NCI-H2107 treated with DMSO at 0.1 percent for 48 hours (cell line): Measurements from ENCODE around the gene TAS2R4.
"Not testable (repeated sequence)": the region's sequence is repeated elsewhere in the genome, so short reads cannot be mapped to it uniquely, and the experiment has no call there.

ENCODE experiments used
- DNase-seq: peaks from one replicate; lab custom pipeline; 2025; ENCODE audit not compliant: unreplicated experiment; lab: John Stamatoyannopoulos, UW

Gene TAS2R4, protein sequence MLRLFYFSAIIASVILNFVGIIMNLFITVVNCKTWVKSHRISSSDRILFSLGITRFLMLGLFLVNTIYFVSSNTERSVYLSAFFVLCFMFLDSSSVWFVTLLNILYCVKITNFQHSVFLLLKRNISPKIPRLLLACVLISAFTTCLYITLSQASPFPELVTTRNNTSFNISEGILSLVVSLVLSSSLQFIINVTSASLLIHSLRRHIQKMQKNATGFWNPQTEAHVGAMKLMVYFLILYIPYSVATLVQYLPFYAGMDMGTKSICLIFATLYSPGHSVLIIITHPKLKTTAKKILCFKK

DNA sequence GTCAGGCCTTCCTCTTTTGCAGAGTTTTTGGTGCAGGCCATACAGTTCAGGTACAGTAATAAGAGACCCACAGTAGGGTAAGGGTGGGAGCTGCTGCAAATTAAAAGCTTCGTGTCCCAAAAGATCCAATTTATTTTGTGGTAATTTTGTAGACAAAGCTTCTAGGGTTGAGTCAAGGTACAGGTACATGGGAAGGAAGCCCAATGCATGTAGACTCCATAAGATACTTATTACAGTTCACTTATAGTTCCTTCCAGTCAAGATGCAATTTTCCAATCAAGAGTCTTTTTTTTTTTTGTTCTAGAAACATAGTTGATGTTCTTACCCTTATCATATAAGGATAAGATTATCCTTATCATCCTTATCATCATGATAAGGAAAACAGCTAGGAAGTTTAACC, at the start of gene TAS2R4:
TSS of gene TAS2R4 (plus strand) at position 301 of the 400 bp plus-strand sequence. CDS start 1,815 bp downstream, outside the sequence.
- no peak for DNase-seq

DNA sequence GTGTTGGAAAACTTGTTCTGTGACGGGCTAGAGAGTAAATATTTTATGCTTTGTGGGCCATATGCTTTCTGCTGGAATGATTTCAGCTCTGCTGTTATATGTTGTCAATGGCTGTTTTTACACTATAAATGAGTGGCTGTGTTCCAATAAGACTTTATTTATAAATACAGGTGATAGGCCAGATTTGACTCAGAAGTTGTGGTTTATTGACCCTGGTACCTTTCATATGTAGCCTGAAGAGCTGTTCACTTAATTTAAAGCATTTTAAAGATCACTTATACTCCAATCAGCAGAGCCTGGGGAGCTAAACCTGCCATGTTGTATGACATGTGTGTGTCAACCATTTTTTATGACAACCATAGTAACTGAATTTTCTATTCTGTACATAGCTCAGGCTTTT, 47.5 kb upstream of the TAS2R4 start:
- DNase-seq: no peak

DNA sequence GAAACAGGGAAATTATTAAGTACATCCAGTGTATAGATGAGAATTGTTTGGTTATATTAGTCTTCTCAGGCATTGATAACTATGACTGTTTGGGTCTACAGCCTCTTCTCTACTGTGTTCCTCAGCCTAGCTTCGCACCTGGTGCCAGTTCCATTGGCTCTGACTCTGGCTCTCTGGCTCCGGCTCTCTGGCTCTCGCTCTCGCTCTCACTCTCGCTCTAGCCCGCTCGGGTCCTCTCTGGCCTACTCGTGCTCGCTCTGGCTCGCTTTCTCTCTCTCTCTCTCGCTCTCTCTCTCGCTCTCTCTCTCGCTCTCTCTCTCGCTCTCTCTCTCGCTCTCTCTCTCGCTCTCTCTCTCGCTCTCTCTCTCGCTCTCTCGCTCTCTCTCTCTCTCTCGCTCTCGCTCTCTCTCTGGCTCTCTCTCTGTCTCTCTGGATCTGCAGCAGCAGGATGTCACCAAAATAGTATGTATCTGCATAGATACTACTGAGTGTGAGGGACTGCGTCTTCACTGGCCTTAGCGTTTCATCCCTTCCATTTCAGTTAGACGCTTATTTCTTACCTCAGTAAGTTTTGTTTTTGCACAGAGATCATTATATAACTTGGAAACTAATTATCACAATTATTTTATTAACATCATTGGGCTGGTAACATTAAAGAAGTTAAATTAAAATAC, 44.9 kb upstream of the TAS2R4 start:
- DNase-seq: no peak

DNA sequence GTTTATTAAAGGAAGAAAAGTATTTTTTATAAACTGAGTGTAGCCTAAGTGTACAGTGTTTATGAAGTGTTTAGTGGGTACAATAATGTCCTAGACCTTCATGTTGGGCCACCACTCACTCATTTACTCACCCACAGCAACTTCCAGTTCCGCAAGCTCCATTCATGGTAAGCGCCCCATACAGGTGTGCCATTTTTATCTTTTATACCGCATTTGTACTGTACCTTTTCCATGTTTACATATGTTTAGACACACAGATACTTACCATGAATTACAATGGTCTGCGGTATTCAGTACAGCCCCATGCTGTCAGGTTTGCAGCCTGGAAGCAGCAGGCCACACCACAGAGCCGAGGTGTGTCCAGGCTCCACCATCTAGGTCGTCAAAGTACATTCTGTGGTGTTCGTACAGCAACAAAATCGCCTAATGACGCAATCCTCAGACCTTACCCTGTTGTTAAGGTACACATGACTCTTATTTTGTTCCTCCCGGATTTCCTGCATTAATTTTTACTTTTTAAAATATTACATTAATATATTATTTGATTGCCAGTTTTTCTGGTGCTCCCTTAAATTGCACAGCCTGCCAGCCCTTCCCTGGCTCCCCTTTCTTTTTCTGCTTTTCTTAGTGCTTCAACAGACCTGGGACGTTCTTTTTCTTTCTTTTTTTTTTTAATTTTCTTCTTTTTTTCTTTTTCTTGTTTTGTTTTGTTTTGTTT, 39.2 kb upstream of the TAS2R4 start:
- peak; percentile 82 for DNase-seq

DNA sequence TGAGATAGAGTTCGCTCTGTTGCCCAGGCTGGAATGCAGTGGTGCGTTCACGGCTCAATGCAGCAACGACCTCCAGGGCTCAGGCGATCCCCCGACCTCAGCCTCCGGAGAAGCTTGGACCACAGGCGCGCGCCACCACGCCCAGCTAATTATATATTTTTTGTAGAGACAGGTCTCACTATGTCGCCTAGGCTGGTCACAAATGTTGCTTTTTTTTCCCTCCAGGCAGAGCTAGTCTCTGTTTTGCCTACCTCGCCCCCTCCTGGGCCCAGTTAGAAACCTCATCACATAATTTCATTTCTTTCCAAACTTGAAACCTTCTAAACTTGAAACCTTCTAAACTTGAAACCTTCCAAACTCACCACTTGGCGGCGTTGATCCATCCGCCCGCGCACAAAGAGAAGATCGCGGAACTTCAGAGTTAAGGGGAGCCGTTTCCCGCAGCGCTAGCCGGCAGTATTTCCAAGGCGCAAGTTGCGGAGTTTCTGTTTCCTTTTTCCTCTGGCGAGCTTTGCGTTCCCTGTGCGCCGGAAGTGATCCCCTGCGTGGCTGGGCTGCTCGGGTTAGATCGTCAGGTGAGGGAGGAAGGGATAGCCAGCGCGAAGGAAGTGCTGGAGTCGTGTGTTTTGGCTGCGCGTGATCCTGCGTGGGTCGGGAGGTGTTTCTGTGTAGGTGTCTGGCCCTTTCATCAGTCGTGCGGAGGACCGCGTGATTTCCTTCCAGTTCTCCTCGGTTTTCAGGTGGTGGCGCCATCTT, 38.5 kb upstream of the TAS2R4 start, which contains the start of gene SSBP1:
TSS of gene SSBP1 (plus strand) at position 523 of the 756 bp plus-strand sequence. CDS start 809 bp downstream, outside the sequence.
- DNase-seq: peak; percentile 98

DNA sequence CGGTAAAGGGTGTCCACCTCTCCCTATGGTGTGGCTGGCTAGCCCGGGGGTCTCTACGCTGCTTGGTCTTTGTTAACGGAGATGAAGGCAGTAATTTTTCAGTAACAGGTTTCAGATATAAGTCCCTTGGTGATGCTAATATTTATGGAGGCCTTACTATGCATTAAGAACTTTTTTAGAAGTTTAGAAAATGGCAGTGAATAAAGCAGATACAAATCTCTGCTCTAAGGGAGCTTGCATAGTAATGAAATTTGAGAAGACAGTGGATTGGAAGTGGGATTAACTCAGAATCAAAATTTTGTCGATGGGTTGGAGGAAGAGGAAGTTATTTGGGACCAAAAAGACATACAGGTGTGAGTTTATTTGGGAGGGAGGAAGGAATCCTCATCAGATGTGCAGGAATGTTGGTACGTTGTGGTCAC, 37.9 kb upstream of the TAS2R4 start:
- DNase-seq: no peak

DNA sequence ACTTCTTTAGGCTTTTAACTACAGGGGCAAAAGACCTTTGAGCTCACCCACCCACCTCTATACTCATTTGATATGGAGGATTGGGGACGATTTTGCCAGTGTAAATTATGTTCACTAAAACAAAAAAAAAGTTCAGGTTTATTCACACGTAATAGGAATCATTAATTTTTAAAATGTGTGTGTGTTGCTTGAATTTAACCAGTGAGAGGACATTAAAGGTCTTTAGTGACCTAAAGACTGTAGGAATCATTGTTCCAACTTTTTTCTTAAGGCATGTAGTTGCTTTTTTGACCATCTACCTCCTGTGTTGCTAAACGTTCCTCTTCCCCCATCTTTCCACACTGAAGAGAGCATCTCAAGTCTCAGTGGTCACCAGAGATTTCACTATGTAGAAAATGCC, 37.2 kb upstream of the TAS2R4 start:
- no peak for DNase-seq

DNA sequence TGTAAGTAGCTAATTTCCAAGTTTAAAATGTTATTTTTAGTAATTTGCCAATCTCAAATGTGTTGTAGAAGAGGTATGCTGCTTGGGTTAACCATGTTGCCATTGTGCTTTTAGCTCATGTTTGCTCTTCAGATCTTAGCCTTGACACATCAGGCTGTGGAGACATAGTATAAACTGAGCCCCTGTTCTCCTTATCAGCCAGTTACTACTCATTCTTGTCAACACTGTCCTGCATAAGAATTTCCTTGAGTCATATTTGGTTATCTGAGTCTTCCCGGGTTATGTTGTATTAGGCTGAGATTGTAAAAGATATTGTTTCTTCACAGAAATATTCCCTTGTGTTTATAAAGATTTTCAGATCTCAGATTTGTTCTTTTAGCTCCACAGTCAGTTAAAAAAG, 34.2 kb upstream of the TAS2R4 start:
- no peak for DNase-seq

DNA sequence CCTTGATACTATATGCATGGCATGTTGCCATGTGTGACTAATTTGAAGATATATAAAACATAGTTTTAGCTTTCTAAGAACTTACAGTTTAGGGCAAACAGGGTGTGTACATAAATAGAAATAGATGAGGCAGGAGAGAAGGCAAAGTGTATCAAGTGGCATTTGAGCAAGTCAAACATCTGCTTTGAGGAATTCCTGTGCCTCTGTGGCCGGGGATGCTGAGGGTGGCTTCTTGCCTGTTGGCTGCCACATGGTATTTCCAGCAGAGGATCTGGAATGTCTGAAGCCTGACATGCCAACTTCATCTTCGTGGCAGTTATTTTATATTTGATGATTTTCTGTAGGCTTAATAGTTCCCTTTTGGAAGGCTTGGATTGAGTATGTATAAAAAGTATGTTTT, 32.3 kb upstream of the TAS2R4 start:
- DNase-seq: no peak

DNA sequence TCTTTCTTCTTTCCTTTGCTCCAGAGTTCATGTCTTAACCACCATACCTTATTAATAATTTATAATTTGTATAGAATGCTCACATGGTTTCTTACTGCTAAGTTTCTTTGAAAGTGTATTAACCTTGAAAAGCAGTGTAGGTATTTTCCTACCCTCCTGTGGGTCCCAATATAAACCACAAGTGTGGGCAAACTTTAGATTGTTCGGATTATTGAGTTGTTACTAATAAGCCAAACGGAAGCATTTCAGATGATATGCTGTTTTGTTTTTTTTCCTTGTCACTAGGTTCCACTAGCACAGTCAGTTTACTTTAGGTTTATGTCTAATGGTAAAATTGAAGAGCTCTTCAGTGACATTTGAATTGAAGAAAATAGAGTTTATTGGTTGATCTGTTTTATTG, 28.1 kb upstream of the TAS2R4 start:
- no peak for DNase-seq

DNA sequence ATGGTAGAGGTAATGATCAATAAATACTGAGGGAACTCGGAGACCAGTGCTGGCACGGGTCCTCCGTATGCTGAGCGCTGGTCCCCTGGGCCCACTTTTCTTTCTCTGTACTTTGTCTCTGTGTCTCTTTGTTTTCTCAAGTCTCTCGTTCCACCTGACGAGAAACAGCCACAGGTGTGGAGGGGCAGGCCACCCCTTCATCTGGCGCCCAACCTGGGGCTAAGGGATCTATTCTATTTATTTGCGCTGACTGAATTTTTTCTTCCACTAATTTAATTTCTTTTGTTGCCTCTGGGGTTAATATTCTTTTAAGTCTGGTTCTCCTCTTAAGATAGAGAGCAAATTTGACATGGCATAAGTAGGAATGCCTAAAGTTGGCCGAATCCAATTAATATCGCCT, 24.6 kb upstream of the TAS2R4 start:
- not testable (repeated sequence) for DNase-seq

DNA sequence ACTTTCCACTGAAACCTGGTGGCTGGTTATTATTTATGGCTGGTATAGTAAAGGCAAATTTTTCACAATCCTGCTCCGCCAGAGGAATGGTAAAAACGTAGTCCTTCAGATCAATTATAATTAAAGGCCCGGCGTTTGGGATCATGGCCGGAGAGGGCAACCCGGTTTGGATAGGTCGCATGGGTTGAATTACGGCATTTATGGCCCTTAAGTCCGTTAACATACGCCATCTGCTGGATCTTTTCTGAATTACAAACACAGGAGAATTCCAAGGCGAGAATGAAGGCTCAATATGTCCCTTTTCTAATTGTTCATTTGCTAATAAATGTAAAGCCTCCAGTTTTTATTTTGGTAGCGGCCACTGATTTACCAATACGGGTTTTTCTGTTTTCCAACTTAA, 23.8 kb upstream of the TAS2R4 start:
- no peak for DNase-seq

DNA sequence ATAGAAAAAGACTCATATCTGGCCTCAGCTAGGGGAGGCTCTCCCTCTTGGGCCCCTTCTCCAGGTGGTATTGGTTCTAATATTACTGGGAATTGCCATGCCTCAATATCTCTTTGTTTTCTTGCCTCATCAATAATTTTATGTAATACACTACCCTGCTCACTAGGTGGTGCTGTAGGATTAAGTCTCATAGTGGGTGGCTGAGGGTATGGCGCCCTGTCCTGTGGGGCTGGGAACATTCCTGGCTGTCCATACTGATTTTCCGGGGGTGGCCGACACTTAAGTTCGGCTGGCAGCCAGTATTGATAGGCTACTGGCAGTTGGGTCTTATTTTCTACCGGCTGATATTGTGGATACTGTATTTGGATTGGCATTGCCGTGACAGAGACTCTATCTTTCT, 21.5 kb upstream of the TAS2R4 start:
- DNase-seq: no peak

DNA sequence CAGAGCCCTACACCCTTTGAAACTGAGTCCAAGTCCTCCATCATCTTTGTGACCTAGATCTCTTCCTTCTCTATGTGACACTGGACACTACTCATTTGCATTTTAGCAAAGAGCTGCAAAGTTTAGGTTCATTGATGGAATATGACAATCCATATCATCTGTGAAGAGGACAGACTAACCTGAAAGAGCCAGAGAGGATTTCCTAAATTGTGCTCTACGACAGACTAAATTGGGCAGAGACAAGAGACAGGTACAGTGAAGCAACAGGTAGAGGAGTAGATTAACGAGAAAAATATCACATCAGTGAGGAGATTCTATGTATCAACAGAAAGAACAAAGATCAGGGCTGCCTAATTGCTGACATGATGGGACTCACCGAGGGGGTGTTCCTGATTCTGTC, 12.7 kb upstream of the TAS2R4 start, which contains the start of gene TAS2R3:
TSS of gene TAS2R3 (plus strand) at position 301 of the 400 bp plus-strand sequence. CDS start at position 363, 62 bp downstream.
- DNase-seq: no peak

DNA sequence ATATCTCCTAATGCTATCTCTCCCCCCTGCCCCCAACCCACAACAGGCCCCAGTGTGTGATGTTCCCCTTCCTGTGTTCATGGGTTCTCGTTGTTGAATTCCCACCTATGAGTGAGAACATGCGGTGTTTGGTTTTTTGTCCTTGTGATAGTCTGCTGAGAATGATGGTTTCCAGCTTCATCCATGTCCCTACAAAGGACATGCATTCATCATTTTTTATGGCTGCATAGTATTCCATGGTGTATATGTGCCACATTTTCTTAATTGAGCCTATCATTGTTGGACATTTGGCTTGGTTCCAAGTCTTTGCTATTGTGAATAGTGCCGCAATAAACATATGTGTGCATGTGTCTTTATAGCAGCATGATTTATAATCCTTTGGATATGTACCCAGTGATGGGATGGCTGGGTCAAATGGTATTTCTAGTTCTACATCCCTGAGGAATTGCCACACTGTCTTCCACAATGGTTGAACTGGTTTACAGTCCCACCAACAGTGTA, 6.3 kb upstream of the TAS2R4 start:
- not testable (repeated sequence) for DNase-seq

DNA sequence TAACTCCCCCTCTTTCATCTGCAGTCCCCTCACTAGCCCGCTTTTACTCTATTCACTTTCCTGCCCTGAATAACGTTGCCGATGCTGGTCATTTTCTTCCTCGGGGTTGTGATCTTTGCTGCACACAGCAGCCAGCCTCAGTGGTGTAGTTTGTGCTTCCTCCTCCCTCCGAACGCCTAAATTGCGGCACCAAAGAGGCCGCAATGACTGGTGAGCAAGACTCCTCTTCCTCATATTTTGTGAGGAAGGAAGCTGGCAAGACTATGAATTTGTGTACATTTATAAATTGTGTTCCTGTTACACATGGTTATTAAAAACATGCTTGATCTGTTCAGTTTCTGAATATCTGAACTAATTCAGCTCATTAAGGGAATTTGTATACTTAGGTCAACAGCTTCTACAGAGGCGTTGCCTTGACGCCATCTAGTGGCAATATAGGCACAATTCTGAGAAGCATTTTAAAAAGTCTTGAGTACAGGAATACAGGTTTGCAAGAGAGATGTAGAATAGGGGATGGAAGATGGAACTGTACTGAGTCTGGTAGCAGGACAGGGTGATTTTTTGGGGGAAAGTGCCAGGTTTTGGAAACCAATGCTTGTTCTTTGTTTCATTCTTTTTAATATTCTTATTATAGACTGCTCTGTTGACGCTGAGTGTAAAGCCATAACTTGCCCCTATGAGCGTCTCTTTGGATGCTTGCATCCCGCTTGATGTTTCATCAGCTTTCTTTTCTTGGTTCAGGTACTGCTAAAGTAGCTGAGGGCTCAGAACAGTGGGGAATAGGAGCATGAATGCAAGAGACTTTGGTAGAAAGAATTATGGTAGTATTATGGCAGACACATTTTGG, 9.5 kb downstream of the TAS2R4 start:
- DNase-seq: peak; percentile 48

DNA sequence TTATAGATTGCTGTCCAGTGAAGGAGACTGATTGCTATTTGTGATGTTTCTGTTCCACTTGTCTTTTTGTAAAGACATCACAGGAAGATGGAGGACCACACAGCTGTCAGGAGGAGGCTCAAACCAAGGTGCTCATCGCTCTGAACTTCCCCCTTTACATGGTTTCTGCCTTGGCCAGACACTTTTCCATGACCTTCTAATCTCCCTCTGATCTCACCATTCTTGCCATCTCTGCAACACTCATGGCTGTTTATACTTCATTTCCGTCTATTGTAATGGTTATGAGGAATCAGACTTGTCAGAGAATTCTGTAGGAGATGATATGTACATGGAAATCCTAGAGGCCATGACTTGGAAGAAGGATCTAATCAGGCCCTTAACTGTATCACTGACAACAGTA, 11.8 kb downstream of the TAS2R4 start:
- DNase-seq: no peak

DNA sequence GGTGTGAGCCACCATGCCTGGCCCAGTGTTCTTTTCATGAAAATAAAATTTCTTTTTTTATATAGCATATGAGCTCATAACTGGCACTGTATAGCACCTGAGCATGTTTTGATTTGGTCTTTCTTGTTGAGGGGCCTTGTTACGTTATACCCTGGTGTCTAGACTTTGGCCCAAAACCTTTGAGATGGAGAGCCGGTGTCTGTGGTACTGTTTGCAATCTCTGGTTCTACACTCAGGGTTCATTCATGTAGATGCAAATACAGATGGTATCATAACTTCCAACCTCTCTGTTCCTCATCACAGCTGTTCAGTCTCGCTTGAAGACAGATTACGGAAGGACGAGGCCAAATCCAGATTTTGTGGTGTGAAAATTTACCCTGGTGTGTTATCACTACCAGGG, 13.4 kb downstream of the TAS2R4 start, which contains the start of gene TAS2R5:
TSS of gene TAS2R5 (plus strand) at position 301 of the 400 bp plus-strand sequence. CDS start 145 bp downstream, outside the sequence.
- DNase-seq: no peak

DNA sequence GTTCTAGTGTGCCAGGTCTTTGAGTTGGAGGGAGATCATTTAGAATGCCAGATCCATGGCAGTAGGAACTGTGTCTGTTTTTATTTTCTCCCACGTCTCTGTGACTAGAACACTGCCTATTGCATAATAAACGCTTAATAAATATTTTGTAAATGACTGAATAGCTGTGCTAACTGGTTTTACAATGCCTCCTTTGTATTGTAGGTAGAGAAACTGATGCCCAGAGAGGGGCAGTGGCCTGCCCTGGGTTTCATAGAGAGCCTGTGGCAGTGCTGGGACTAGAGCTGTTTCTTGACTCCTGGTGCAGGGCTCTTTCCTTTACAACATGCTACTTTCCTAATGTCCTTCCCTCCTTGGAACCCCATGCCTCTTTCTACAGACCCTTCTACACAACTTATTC, 16.1 kb downstream of the TAS2R4 start:
- DNase-seq: no peak

DNA sequence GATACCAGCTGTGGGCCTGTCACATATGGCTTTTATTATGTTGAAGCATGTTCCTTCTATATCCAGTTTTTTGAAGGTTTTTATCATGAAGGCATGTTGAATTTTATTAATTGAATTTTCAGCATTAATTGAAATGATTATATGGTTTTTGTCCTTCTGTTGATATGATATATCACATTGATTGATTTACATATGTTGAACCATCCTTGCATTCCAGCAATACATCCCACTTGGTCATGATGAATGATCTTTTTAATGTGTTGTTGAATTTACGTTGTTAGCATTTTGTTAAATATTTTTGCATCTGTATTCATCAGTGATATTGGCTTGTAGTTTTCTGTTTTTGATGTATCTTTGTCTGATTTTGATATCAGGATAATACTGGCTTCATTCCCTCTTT, 43.6 kb downstream of the TAS2R4 start:
- DNase-seq: no peak
